GM12878 (cell line): Measurements from ENCODE around the gene URAD. TPM values are rescaled to one million over a fixed set of nuclear protein-coding genes. Genes with fewer than 3 reads are reported as not detected.

Experiments used
- ATAC-seq: fragments of 200-7000 bp; cut with Tn5 transposase; 3 replicates; pipeline ENCODE4 v1.9.1; 2020; ENCODE audit warnings: mild to moderate bottlenecking, moderate library complexity
- BruUV-seq: library from RNA; stranded (reverse); fragments of 400-500 nt; replicated peaks from 2 replicates; lab custom pipeline; 2021; lab: Mats Ljungman, UMichigan
- CTCF ChIA-PET: fragments of 300-600 bp; sonication (Branson Sonifier 250); formaldehyde crosslinking; extraction: SDS; loops from one replicate; lab custom pipeline; 2021; ENCODE audit warnings: inconsistent platforms; lab: Yijun Ruan, JAX
- POLR2A ChIA-PET: fragments of 350-600 bp; formaldehyde crosslinking; extraction: SDS; loops from one replicate; lab custom pipeline; 2021; ENCODE audit warnings: inconsistent platforms; lab: Charles Lee
- RAD21 ChIA-PET: fragments of 300-600 bp; sonication (Branson Sonifier 250); formaldehyde crosslinking; loops from one replicate; lab custom pipeline; 2023; ENCODE audit warnings: antibody characterized with exemption; ENCODE audit not compliant: unreplicated experiment; lab: Charles Lee
- SMC1A ChIA-PET: fragments of 300-600 bp; sonication (Branson Sonifier 250); formaldehyde crosslinking; loops from one replicate; lab custom pipeline; 2023; ENCODE audit not compliant: unreplicated experiment, uncharacterized antibody; lab: Charles Lee
- DNase-seq: peaks from one replicate; pipeline ENCODE4 v3.0.0-alpha.2; 2011; ENCODE audit warnings: low read depth, low spot score
- FAIRE-seq: peaks from 3 replicates; lab custom pipeline; 2011; peaks lifted over from hg19 to GRCh38; lab: Jason Lieb, UNC
- H2AFZ ChIP-seq: 2 replicates; pipeline ENCODE4 v1.6.0; 2011; ENCODE audit warnings: low read depth, low read length, control low read depth; ENCODE audit not compliant: control insufficient read depth
- H3K27ac ChIP-seq: 2 replicates; pipeline ENCODE4 v1.5.1; 2011; ENCODE audit warnings: control low read depth; ENCODE audit not compliant: control insufficient read depth, insufficient read depth
- H3K27me3 ChIP-seq, 2 experiments: replicated peaks in 1 of 2; 2 replicates each; pipeline versions ENCODE4 v1.6.0 to v1.6.1; 2011; ENCODE audit warnings: low read length in 1 of 2; ENCODE audit not compliant: control insufficient read depth in 2 of 2, insufficient read depth in 2 of 2
- H3K36me3 ChIP-seq, 2 experiments: 2 replicates each; pipeline ENCODE4 v1.5.1; 2011; ENCODE audit warnings: low read length in 1 of 2; ENCODE audit not compliant: control insufficient read depth in 2 of 2, insufficient read depth in 2 of 2
- H3K4me1 ChIP-seq: 2 replicates; pipeline ENCODE4 v1.6.1; 2011; ENCODE audit warnings: mild to moderate bottlenecking, low read length, moderate library complexity, mixed read lengths; ENCODE audit not compliant: control insufficient read depth, insufficient read depth
- H3K4me2 ChIP-seq: 2 replicates; pipeline ENCODE4 v1.6.0; 2011; ENCODE audit warnings: control low read depth; ENCODE audit not compliant: control insufficient read depth, insufficient read depth
- H3K4me3 ChIP-seq: fragments of 200-600 bp; sonication (generic); 2 replicates; pipeline ENCODE4 v1.5.1; 2016
- H3K79me2 ChIP-seq: 2 replicates; pipeline ENCODE4 v1.6.0; 2011; ENCODE audit warnings: low read length; ENCODE audit not compliant: control insufficient read depth, insufficient read depth
- H3K9ac ChIP-seq: 2 replicates; pipeline ENCODE4 v1.8.0; 2011; ENCODE audit warnings: low read length, control low read depth, mixed read lengths; ENCODE audit not compliant: control insufficient read depth, insufficient read depth
- H3K9me3 ChIP-seq: replicated peaks from 3 replicates; pipeline ENCODE4 v1.5.1; 2011; ENCODE audit warnings: mild to moderate bottlenecking, low read length; ENCODE audit not compliant: control insufficient read depth, insufficient read depth
- H4K20me1 ChIP-seq: 2 replicates; pipeline ENCODE4 v1.6.0; 2011; ENCODE audit not compliant: control insufficient read depth, insufficient read depth
- HCFC1 ChIP-seq: fragments of 150-350 bp; IDR thresholded peaks from 2 replicates; pipeline ENCODE4 v1.6.1; 2014; ENCODE audit warnings: low read length
- IKZF2 ChIP-seq, 2 experiments: fragments of 450-650 bp; IDR thresholded peaks; 2 replicates each; pipeline ENCODE4 v1.6.1; 2017; ENCODE audit warnings: mild to moderate bottlenecking in 2 of 2, moderate library complexity in 2 of 2
- MYC ChIP-seq: IDR thresholded peaks from 2 replicates; pipeline ENCODE4 v1.6.1; 2011; ENCODE audit warnings: mild to moderate bottlenecking, low read length, moderate library complexity, inconsistent platforms; ENCODE audit not compliant: insufficient read depth, insufficient replicate concordance, insufficient read length, severe bottlenecking
- NBN ChIP-seq: fragments of 450-650 bp; IDR thresholded peaks from 2 replicates; pipeline ENCODE4 v1.6.1; 2016
- NRF1 ChIP-seq: conservative IDR thresholded peaks from 2 replicates; pipeline ENCODE4 v1.6.1; 2011; ENCODE audit warnings: mild to moderate bottlenecking, low read depth, low read length, improper control_type of control experiment
- RFX5 ChIP-seq: IDR thresholded peaks from 2 replicates; pipeline ENCODE4 v1.6.1; 2011; ENCODE audit warnings: low read depth, low read length, improper control_type of control experiment
- SREBF2 ChIP-seq: IDR thresholded peaks from 2 replicates; pipeline ENCODE4 v1.6.1; 2012; ENCODE audit warnings: mild to moderate bottlenecking, low read length
- WRNIP1 ChIP-seq: IDR thresholded peaks from 2 replicates; pipeline ENCODE4 v1.6.1; 2011; ENCODE audit warnings: low read depth, low read length, improper control_type of control experiment, borderline replicate concordance
- ZZZ3 ChIP-seq: IDR thresholded peaks from 2 replicates; pipeline ENCODE4 v1.6.1; 2011; ENCODE audit warnings: low read depth; ENCODE audit not compliant: control insufficient read depth, insufficient read length
- WGBS: methylation state at CpG from one replicate; pipeline ENCODE4 v1.1.6; 2016; ENCODE audit warnings: low lambda C conversion rate; ENCODE audit not compliant: insufficient replicate concordance, insufficient coverage; ENCODE audit errors: missing lambda C conversion rate; 5-methylcytosine and 5-hydroxymethylcytosine counted together
- in situ Hi-C: fragments of 300-500 bp; cut with MboI; formaldehyde crosslinking; loops from 9 replicates; pipeline ENCODE4 v1.14.3; 2018; ENCODE audit warnings: mixed read lengths
- intact Hi-C: fragments of 100-400 bp; cut with micrococcal nuclease; formaldehyde crosslinking; loops from one replicate; pipeline ENCODE4 v1.14.2; 2022; ENCODE audit not compliant: unreplicated experiment
- polyA plus RNA-seq, 11 experiments: library from polyadenylated mRNA; depleted of rRNA in 4 of 11; unstranded in 6 of 11; stranded (reverse) in 5 of 11; fragments of >200 nt; fragmentation: Nextera tagmentation in 4 of 11; fragmentation: Illumina TruSeq in 1 of 11; extraction: Ambion mirVana in 4 of 11; extraction: Trizol in 1 of 11; gene quantifications; 1 replicate in 1 of 11; 2 replicates in 10 of 11; pipeline versions ENCODE4 v1.2.1 to v1.2.3, GENCODE V29; 2011 to 2016; ENCODE audit warnings: inconsistent platforms in 2 of 11, missing spikeins in 2 of 11, low read depth in 1 of 11
- total RNA-seq, 4 experiments: library from RNA; depleted of rRNA in 3 of 4; stranded (reverse); fragments of >200 nt in 3 of 4; fragmentation: Illumina TruSeq in 1 of 4; extraction: Trizol in 1 of 4; gene quantifications; 2 replicates each; pipeline versions ENCODE4 v1.2.1 to v1.2.3, GENCODE V29; 2013 to 2021

URAD gene
- total and polyA plus RNA-seq, 10 of the 15 experiments (the other 5 are each of a cell fraction or from before 2014, with no cell fraction given): not detected

- H3K9ac ChIP-seq: no peak overlapping the region
- ChIA-PET CTCF (interaction anchor here (0.7 to 14.0 kb wide), 14 partner anchors 12 to 842 kb away, joined by 3 to 360 read pairs (median 4); no protein-coding TSS in a partner anchor), RAD21 (interaction anchor here (1.1 to 5.8 kb wide), 8 partner anchors 31 to 970 kb away, joined by 3 to 163 read pairs (median 12); partner anchors contain the start of gene PDX1), POLR2A (no interaction called here), SMC1A (interaction anchor here (1.1 to 6.4 kb wide), 5 partner anchors 29 to 184 kb away, joined by 3 to 112 read pairs (median 12); no protein-coding TSS in a partner anchor)
- intact Hi-C loops: loop anchor here (2.0 kb wide), 1 partner anchor 86 kb away; no protein-coding TSS in a partner anchor
- in situ Hi-C loops: no loop called here
- no peaks in the 10 kb centered on the region for H3K79me2 ChIP-seq
- H4K20me1 ChIP-seq: no peaks in the 10 kb centered on the region
- BruUV-seq: no TSS peak
- 60% methylated on average over 11 of the region's 11 CpGs for WGBS
- TF ChIP-seq NRF1 (no peak), NBN (no peak), HCFC1 (no peak), WRNIP1 (no peak), ZZZ3 (no peak), MYC (no peak), IKZF2 (IDR thresholded peaks at IDR 0.05) (no peak), RFX5 (no peak), SREBF2 (no peak)
- peaks cover 9% of the 10 kb centered on the region for H3K4me1 ChIP-seq
- DNase-seq (no peak), ATAC-seq (no peak), FAIRE-seq (no peak)
- H3K27me3 ChIP-seq: peaks cover 9 to 10% of the 10 kb centered on the region in 2 experiments
- H3K4me2 ChIP-seq: no peak overlapping the region
- H3K4me3 ChIP-seq: no peak overlapping the region
- no peak overlapping the region for H2AFZ ChIP-seq
- H3K9me3 ChIP-seq: no peaks in the 10 kb centered on the region
- no peak overlapping the region for H3K27ac ChIP-seq
- no peaks in the 10 kb centered on the region for H3K36me3 ChIP-seq
These were observed 33.4 kb downstream of the URAD start for GRCh38 chr13:27955014-27955591.
